Measurements from ENCODE around the gene KCNA5.

DNA sequence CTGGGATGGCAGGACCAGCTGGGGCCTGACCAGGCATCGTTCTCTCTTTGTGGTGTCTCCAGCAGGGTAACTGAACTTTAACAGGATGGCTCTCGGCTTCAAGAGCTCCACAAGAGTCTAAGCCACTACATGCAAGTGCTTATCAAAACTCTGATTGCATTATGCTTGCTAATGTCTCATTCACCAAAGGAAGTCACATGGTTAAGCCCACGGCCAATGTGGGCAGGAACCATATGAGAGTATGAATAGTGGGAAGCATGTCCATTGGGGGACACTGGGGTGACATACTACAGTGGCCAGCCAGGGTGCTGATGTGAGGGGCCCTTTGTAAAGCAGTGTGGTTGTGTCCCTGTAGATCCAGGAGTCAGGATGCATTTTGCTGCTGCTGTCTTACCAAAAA lies 35.0 kb upstream of the KCNA5 start:
- TF ChIP-seq JUN (IDR thresholded peaks at IDR 0.05; ENCODE audit: borderline replicate concordance, low read depth, low read length) (no peak), JUN (CRISPR knock-in tag; IDR thresholded peaks at IDR 0.05; ENCODE audit: borderline replicate concordance) (no peak), POLR2AphosphoS5 (IDR thresholded peaks at IDR 0.05; ENCODE audit: control insufficient read depth, insufficient read depth, low read depth, low read length) (no peak), ZNF175 (CRISPR knock-in tag; IDR thresholded peaks at IDR 0.05; ENCODE audit: low read depth) (no peak), JUND (IDR thresholded peaks at IDR 0.05; ENCODE audit: borderline replicate concordance, low read depth, low read length) (no peak), JUND (tag; IDR thresholded peaks at IDR 0.05; ENCODE audit: borderline replicate concordance, low read depth, low read length) (no peak)
- TF ChIP-seq, protein P1, sequence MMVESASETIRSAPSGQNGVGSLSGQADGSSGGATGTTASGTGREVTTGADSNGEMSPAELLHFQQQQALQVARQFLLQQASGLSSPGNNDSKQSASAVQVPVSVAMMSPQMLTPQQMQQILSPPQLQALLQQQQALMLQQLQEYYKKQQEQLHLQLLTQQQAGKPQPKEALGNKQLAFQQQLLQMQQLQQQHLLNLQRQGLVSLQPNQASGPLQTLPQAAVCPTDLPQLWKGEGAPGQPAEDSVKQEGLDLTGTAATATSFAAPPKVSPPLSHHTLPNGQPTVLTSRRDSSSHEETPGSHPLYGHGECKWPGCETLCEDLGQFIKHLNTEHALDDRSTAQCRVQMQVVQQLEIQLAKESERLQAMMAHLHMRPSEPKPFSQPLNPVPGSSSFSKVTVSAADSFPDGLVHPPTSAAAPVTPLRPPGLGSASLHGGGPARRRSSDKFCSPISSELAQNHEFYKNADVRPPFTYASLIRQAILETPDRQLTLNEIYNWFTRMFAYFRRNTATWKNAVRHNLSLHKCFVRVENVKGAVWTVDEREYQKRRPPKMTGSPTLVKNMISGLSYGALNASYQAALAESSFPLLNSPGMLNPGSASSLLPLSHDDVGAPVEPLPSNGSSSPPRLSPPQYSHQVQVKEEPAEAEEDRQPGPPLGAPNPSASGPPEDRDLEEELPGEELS (CRISPR knock-in tag; IDR thresholded peaks at IDR 0.05; ENCODE audit: borderline replicate concordance), result no peak
